ENCODE data around the gene MYO7A.

MYO7A gene

DNA sequence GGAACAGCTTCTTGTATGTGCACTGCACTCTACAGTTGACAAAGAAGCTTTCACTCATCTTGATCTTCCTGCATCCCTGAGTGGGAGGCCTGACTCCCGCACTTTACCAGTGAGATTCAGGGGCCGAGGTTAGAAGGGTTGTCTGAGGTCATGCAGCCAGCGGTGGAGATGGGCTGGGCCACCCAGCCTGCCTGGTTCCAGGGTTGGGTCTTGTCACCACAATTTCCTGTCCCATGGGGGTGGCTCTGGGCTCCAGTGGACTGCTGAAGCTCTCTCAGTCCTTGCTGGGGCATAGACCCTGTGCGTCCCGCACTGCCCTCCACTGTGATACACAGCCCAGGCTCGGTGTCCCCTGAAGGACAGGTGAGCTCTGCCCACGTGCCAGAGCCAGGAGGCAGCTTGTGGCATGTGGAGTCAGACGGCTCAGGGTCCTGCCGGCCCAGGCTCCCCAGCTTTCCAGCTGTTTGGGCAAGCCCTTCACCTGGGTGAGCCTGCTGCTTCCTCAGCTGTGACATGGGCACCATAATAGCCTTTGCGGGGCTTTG, 6.9 kb upstream of the MYO7A start:
- H3K9me3 ChIP-seq = no peaks in the 10 kb centered on the region
- intact Hi-C loops (cut with DNase I; ENCODE audit: low total_unique reads) = no loop called here
- peaks cover 0 to 65% (median 36%) of the 10 kb centered on the region in 3 donors for H3K36me3 ChIP-seq
- H3K27ac ChIP-seq = no peak overlapping the region
- H3K27me3 ChIP-seq = no peaks in the 10 kb centered on the region
- no peak for DNase-seq
- no peak overlapping the region for H3K4me3 ChIP-seq
- TF ChIP-seq CTCF (IDR thresholded peaks at IDR 0.05) = no peak
- H3K4me1 ChIP-seq = no peaks in the 10 kb centered on the region

GRCh38 chr11:77121876-77122575, 6.0 kb upstream of the MYO7A start:
- H3K4me1 ChIP-seq = peaks cover 0 to 5% (median 4%) of the 10 kb centered on the region in 4 donors
- H3K36me3 ChIP-seq = peaks cover 0 to 65% (median 36%) of the 10 kb centered on the region in 3 donors
- no peak for DNase-seq
- no peak overlapping the region for H3K4me3 ChIP-seq
- no peaks in the 10 kb centered on the region for H3K9me3 ChIP-seq
- intact Hi-C loops (cut with DNase I; ENCODE audit: low total_unique reads) = no loop called here
- no peak overlapping the region for H3K27ac ChIP-seq
- no peak for TF ChIP-seq CTCF (IDR thresholded peaks at IDR 0.05)
- no peaks in the 10 kb centered on the region for H3K27me3 ChIP-seq

DNA sequence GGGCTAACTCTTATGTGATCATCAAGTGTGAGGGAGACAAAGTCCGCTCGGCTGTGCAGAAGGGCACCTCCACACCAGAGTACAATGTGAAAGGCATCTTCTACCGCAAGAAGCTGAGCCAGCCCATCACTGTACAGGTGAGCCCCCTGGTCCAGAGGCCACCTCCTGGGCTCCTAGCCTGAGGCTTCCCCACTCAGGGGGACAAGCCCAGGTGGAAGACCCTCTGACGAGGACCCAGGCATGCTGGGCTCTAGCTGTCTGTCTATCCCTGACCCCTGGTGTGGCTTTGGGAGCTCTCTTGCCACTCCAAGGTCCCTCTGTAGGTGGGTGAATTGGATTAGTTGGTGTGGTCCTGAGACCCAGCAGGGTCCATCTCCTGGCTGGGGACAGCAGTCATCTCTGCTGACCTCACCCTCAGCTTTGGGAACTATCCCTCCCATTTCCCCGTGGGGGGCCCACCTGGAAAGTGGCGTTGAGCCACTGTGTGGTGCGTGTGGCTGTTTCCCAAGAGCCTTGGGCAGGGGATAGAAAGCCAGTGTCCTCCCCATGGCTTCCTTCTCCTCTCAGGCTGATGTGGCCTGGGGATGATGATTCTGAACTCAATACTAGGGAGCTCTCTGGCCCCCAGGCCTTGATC, 5.4 kb upstream of the MYO7A start:
- Histone ChIP-seq H3K4me1 (peaks cover 0 to 12% (median 10%) of the 10 kb centered on the region in 4 donors), H3K9me3 (no peaks in the 10 kb centered on the region), H3K4me3 (no peak overlapping the region), H3K27ac (no peak overlapping the region), H3K27me3 (no peaks in the 10 kb centered on the region), H3K36me3 (peaks cover 0 to 64% (median 36%) of the 10 kb centered on the region in 3 donors)
- intact Hi-C loops (cut with DNase I; ENCODE audit: low total_unique reads) = no loop called here
- DNase-seq = no peak
- TF ChIP-seq CTCF (IDR thresholded peaks at IDR 0.05) = no peak

- peaks cover 0 to 55% (median 32%) of the 10 kb centered on the region in 3 donors for H3K36me3 ChIP-seq
- H3K4me3 ChIP-seq = no peak overlapping the region
- no peaks in the 10 kb centered on the region for H3K27me3 ChIP-seq
- no peak overlapping the region for H3K27ac ChIP-seq
- no peak for DNase-seq
- intact Hi-C loops (cut with DNase I; ENCODE audit: low total_unique reads) = no loop called here
- peaks cover 0 to 21% (median 18%) of the 10 kb centered on the region in 4 donors for H3K4me1 ChIP-seq
- H3K9me3 ChIP-seq = no peaks in the 10 kb centered on the region
- no peak for TF ChIP-seq CTCF (IDR thresholded peaks at IDR 0.05)
Observed at GRCh38 chr11:77123591-77123990, 4.5 kb upstream of the MYO7A start.

DNA sequence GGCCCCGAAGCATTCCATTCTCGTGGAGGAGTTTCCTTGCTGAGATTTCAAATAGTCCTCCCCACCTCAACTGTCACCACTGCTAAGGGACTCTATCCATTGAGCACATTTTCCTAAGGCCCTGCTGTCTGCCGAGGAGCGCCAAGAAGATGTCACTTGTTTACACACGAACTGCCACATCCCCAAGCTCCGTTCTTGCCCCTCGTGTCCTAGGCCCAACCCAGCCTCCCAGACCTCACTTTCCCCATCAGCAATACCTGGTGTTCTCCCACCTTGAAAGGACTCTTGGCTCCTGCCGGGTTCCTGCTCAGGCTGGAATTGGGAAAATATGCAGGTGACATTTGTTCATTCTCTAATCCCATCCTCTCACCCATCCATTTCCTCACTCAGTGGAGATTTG, 4.0 kb upstream of the MYO7A start:
- no peak for DNase-seq
- intact Hi-C loops (cut with DNase I; ENCODE audit: low total_unique reads) = no loop called here
- Histone ChIP-seq H3K27me3 (no peaks in the 10 kb centered on the region), H3K4me3 (no peak overlapping the region), H3K36me3 (peaks cover 0 to 51% (median 29%) of the 10 kb centered on the region in 3 donors), H3K9me3 (no peaks in the 10 kb centered on the region), H3K4me1 (peaks cover 0 to 22% (median 18%) of the 10 kb centered on the region in 4 donors), H3K27ac (no peak overlapping the region)
- no peak for TF ChIP-seq CTCF (IDR thresholded peaks at IDR 0.05)
